HCT116 (cell line): Measurements from ENCODE around the gene TMEM143. TPM values are rescaled to one million over a fixed set of nuclear protein-coding genes. Genes with fewer than 3 reads are reported as not detected.

Experiments
- ATAC-seq: fragments of 200-7000 bp; cut with Tn5 transposase; 2 replicates; pipeline ENCODE4 v1.9.1; 2020; ENCODE audit warnings: mild to moderate bottlenecking, moderate library complexity
- BruUV-seq: library from RNA; stranded (reverse); fragments of 400-500 nt; replicated peaks from 2 replicates; lab custom pipeline; 2021; lab: Mats Ljungman, UMichigan
- CTCF ChIA-PET: fragments of 300-600 bp; sonication (Branson Sonifier 250); formaldehyde crosslinking; loops from one replicate; lab custom pipeline; 2021; ENCODE audit warnings: antibody characterized with exemption; lab: Charles Lee
- POLR2A ChIA-PET: fragments of 300-600, 350-600 bp; sonication (Branson Sonifier 250); formaldehyde crosslinking; loops from one replicate; lab custom pipeline; 2021; ENCODE audit warnings: antibody characterized with exemption; lab: Charles Lee
- RAD21 ChIA-PET, 2 experiments: fragments of 300-600 bp; sonication (Branson Sonifier 250); formaldehyde crosslinking; loops; one replicate each; lab custom pipeline; 2023; ENCODE audit warnings: low total read pairs in 2 of 2; ENCODE audit not compliant: uncharacterized antibody in 2 of 2, unreplicated experiment in 2 of 2, low non-redundant PET in 1 of 2; lab: Charles Lee
- DNase-seq: peaks from one replicate; pipeline ENCODE4 v3.0.0-alpha.2; 2010; ENCODE audit warnings: low read depth, low spot score
- H2AFZ ChIP-seq: fragments of 200-600 bp; shearing (Covaris generic), sonication (generic); 2 replicates; pipeline ENCODE4 v1.6.1; 2017; ENCODE audit warnings: low read depth, mixed run types, mixed read lengths, antibody characterized with exemption, low read length; ENCODE audit not compliant: poor library complexity, severe bottlenecking
- H3K27ac ChIP-seq: 2 replicates; pipeline ENCODE4 v1.5.1; 2012; ENCODE audit warnings: low read depth, low read length
- H3K27me3 ChIP-seq: fragments of 200-600 bp; sonication (generic); 2 replicates; pipeline ENCODE4 v1.6.1; 2016; ENCODE audit warnings: mixed run types, low read length, mixed read lengths; ENCODE audit not compliant: insufficient read depth
- H3K36me3 ChIP-seq, 2 experiments: fragments of 200-500 bp in 1 of 2; fragments of 200-600 bp in 1 of 2; sonication (Bioruptor generic) in 1 of 2; sonication (generic) in 1 of 2; 2 replicates each; pipeline versions ENCODE4 v1.5.1 to v1.6.1; 2014 to 2016; ENCODE audit warnings: low read length in 2 of 2, inconsistent platforms in 1 of 2, mixed read lengths in 1 of 2, mixed run types in 1 of 2; ENCODE audit not compliant: insufficient read depth in 2 of 2, control insufficient read depth in 1 of 2
- H3K4me1 ChIP-seq, 2 experiments: fragments of 200-600 bp in 1 of 2; sonication (generic) in 1 of 2; 2 replicates each; pipeline versions ENCODE4 v1.5.1 to v1.6.1; 2012 to 2017; ENCODE audit warnings: low read length in 2 of 2, inconsistent platforms in 1 of 2, mild to moderate bottlenecking in 1 of 2, mixed read lengths in 1 of 2, mixed run types in 1 of 2, moderate library complexity in 1 of 2; ENCODE audit not compliant: insufficient read depth in 2 of 2, control insufficient read depth in 1 of 2
- H3K4me2 ChIP-seq: fragments of 200-600 bp; sonication (generic); 2 replicates; pipeline ENCODE4 v1.6.1; 2017; ENCODE audit warnings: mixed run types, low read length, mixed read lengths
- H3K4me3 ChIP-seq, 2 experiments: fragments of 200-600 bp in 1 of 2; sonication (generic) in 1 of 2; replicated peaks in 1 of 2; 2 replicates each; pipeline ENCODE4 v1.5.1; 2011 to 2016; ENCODE audit warnings: low read length in 2 of 2, control low read depth in 1 of 2, low read depth in 1 of 2, mild to moderate bottlenecking in 1 of 2, mixed read lengths in 1 of 2, mixed run types in 1 of 2
- H3K79me2 ChIP-seq: fragments of 200-600 bp; sonication (generic); 2 replicates; pipeline ENCODE4 v1.6.1; 2017; ENCODE audit warnings: mild to moderate bottlenecking, mixed run types, low read length, moderate library complexity, mixed read lengths; ENCODE audit not compliant: insufficient read depth
- H3K9ac ChIP-seq: fragments of 200-600 bp; sonication (generic); 2 replicates; pipeline ENCODE4 v1.6.1; 2016; ENCODE audit warnings: low read length, mixed read lengths
- H3K9me2 ChIP-seq: fragments of 200-600 bp; sonication (generic), shearing (Covaris generic); 2 replicates; pipeline ENCODE4 v1.6.1; 2017; ENCODE audit warnings: mixed run types, mild to moderate bottlenecking, moderate library complexity; ENCODE audit not compliant: insufficient read depth
- H3K9me3 ChIP-seq, 2 experiments: fragments of 200-500 bp in 1 of 2; fragments of 200-600 bp in 1 of 2; sonication (Bioruptor generic) in 1 of 2; sonication (generic) in 1 of 2; 2 replicates each; pipeline ENCODE4 v1.6.1; 2014 to 2017; ENCODE audit warnings: low read length in 2 of 2, mixed read lengths in 2 of 2, inconsistent platforms in 1 of 2, low read depth in 1 of 2, mild to moderate bottlenecking in 1 of 2, mixed run types in 1 of 2, moderate library complexity in 1 of 2; ENCODE audit not compliant: control insufficient read depth in 1 of 2, insufficient read depth in 1 of 2
- H4K20me1 ChIP-seq: fragments of 200-600 bp; sonication (generic), shearing (Covaris generic); 2 replicates; pipeline ENCODE4 v1.6.1; 2017; ENCODE audit warnings: mixed run types, mild to moderate bottlenecking, moderate library complexity; ENCODE audit not compliant: insufficient read depth
- CEBPB ChIP-seq: IDR thresholded peaks from 2 replicates; pipeline ENCODE4 v1.6.1; 2012; ENCODE audit warnings: low read depth
- EGR1 ChIP-seq: IDR thresholded peaks from 2 replicates; pipeline ENCODE4 v1.6.1; 2012; ENCODE audit warnings: low read depth
- ELF1 ChIP-seq: IDR thresholded peaks from 2 replicates; pipeline ENCODE4 v1.6.1; 2012; ENCODE audit warnings: low read depth, borderline replicate concordance
- EZH2 ChIP-seq: fragments of 200-600 bp; sonication (generic); IDR thresholded peaks from 2 replicates; pipeline ENCODE4 v1.6.1; 2017; ENCODE audit warnings: antibody characterized with exemption, mixed run types
- EZH2phosphoT487 ChIP-seq: fragments of 200-600 bp; IDR thresholded peaks from 2 replicates; pipeline ENCODE4 v1.6.1; 2018; ENCODE audit warnings: antibody characterized with exemption, borderline replicate concordance
- FOSL1 ChIP-seq: IDR thresholded peaks from 2 replicates; pipeline ENCODE4 v1.6.1; 2012; ENCODE audit warnings: low read depth
- POLR2A ChIP-seq: IDR thresholded peaks from 2 replicates; pipeline ENCODE4 v1.7.0; 2011; ENCODE audit warnings: borderline replicate concordance; ENCODE audit not compliant: insufficient read depth, insufficient read length; ENCODE audit errors: extremely low read depth
- POLR2AphosphoS5 ChIP-seq: IDR thresholded peaks from 2 replicates; pipeline ENCODE4 v1.6.1; 2011; ENCODE audit warnings: mild to moderate bottlenecking, low read depth, low read length, moderate library complexity
- SRF ChIP-seq: IDR thresholded peaks from 2 replicates; pipeline ENCODE4 v1.6.1; 2012; ENCODE audit warnings: low read depth
- TCF7L2 ChIP-seq: IDR thresholded peaks from 2 replicates; pipeline ENCODE4 v1.7.0; 2011; ENCODE audit warnings: borderline replicate concordance, inconsistent platforms; ENCODE audit not compliant: insufficient read depth, insufficient read length; ENCODE audit errors: extremely low read depth
- YY1 ChIP-seq: IDR thresholded peaks from 2 replicates; pipeline ENCODE4 v1.6.1; 2011; ENCODE audit warnings: low read length, low read depth, moderate library complexity, mild to moderate bottlenecking; ENCODE audit not compliant: insufficient replicate concordance; ENCODE audit errors: extremely low read depth
- ZFX ChIP-seq: fragments of 450-650 bp; IDR thresholded peaks from 2 replicates; pipeline ENCODE4 v1.6.1; 2017
- ZNF274 ChIP-seq: fragments of 200-500 bp; sonication (Bioruptor generic); IDR thresholded peaks from 2 replicates; pipeline ENCODE4 v1.6.1; 2014; ENCODE audit warnings: mild to moderate bottlenecking, low read depth, low read length, inconsistent platforms
- intact Hi-C: fragments of 100-400 bp; cut with micrococcal nuclease; formaldehyde crosslinking; loops from 2 replicates; pipeline ENCODE4 v1.10.0; 2022
- total RNA-seq: library from RNA; stranded (reverse); gene quantifications from one replicate; pipeline ENCODE4 v1.2.1, GENCODE V29; 2021; ENCODE audit not compliant: unreplicated experiment
- TF ChIP-seq, protein P1 (sequence below): IDR thresholded peaks from 2 replicates; pipeline ENCODE4 v1.6.1; 2011; ENCODE audit warnings: mild to moderate bottlenecking, low read length, moderate library complexity; ENCODE audit not compliant: insufficient replicate concordance; ENCODE audit errors: extremely low read depth
- TF ChIP-seq, protein P2 (sequence below): IDR thresholded peaks from 2 replicates; pipeline ENCODE4 v1.6.1; 2012
- TF ChIP-seq, protein P3 (sequence below): IDR thresholded peaks from 2 replicates; pipeline ENCODE4 v1.6.1; 2012

Gene TMEM143
- total RNA-seq, 1 experiment from 2014 or later = 13.2 TPM

DNA sequence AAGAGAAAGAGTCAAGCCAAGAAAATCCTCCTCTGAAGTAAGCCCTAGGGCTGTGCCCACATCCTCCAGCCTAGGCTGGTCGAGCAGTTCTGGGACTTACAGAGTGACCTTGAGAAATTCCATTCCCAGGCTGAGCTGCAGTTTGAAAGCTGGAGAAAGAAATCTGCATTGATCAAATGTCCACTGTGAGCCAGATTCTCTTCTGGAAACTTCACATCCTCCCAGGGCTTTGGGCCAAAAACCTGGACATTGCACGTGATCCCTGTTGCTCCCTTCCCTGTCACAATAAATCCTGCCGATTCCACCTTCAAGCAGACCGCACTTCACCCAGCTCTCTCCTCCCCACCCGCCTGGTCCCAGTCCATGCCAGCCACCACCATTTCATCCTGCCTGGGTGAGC is 15.7 kb downstream of the TMEM143 start:
- DNase-seq = no peak
- no peak overlapping the region for H3K4me3 ChIP-seq
- POLR2A ChIA-PET = interaction anchor here (0.7 kb wide), 1 partner anchor 166 kb away, joined by 4 read pairs; no protein-coding TSS in a partner anchor
- no peaks in the 10 kb centered on the region for H3K36me3 ChIP-seq
- H3K9me2 ChIP-seq = no peaks in the 10 kb centered on the region
- peaks cover 3 to 18% of the 10 kb centered on the region in 2 experiments; a peak in 3 of 4 replicates for H3K4me1 ChIP-seq
- intact Hi-C loops = no loop called here
- ATAC-seq = no peak
- no peak overlapping the region for H3K27ac ChIP-seq
- CTCF ChIA-PET = no interaction called here
- TF ChIP-seq ZNF274 = no peak
- TF ChIP-seq EZH2 = no peak
- TF ChIP-seq POLR2A = no peak
- TF ChIP-seq ELF1 = no peak
- TF ChIP-seq POLR2AphosphoS5 = no peak
- TF ChIP-seq, protein P1, sequence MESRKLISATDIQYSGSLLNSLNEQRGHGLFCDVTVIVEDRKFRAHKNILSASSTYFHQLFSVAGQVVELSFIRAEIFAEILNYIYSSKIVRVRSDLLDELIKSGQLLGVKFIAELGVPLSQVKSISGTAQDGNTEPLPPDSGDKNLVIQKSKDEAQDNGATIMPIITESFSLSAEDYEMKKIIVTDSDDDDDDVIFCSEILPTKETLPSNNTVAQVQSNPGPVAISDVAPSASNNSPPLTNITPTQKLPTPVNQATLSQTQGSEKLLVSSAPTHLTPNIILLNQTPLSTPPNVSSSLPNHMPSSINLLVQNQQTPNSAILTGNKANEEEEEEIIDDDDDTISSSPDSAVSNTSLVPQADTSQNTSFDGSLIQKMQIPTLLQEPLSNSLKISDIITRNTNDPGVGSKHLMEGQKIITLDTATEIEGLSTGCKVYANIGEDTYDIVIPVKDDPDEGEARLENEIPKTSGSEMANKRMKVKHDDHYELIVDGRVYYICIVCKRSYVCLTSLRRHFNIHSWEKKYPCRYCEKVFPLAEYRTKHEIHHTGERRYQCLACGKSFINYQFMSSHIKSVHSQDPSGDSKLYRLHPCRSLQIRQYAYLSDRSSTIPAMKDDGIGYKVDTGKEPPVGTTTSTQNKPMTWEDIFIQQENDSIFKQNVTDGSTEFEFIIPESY = no peak
- no peaks in the 10 kb centered on the region for H3K27me3 ChIP-seq
- no peaks in the 10 kb centered on the region for H3K79me2 ChIP-seq
- H2AFZ ChIP-seq = no peak overlapping the region
- no TSS peak for BruUV-seq
- H3K9ac ChIP-seq = no peak overlapping the region
- RAD21 ChIA-PET = no interaction called here
- H3K9me3 ChIP-seq = no peaks in the 10 kb centered on the region
- no peaks in the 10 kb centered on the region for H4K20me1 ChIP-seq
- H3K4me2 ChIP-seq = no peak overlapping the region

DNA sequence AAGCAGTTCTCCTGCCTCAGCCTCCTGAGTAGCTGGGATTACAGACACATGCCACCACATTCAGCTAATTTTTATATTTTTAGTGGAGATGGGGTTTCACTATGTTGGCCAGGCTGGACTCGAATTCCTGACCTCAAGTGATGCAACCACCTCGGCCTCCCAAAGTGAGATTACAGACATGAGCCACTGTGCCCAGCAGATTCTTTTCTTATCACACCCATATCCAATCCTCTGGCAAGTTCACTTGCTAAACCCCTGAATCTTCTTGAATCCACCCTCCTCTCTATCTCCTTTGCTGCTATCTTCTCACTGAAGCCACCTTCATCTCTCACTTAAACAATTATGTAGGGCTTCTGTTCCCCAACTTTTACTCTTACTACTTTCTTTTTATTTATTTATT is 17.5 kb downstream of the TMEM143 start:
- BruUV-seq = no TSS peak
- ATAC-seq = no peak
- H2AFZ ChIP-seq = no peak overlapping the region
- H3K36me3 ChIP-seq = no peaks in the 10 kb centered on the region
- H3K4me1 ChIP-seq = peaks cover 5 to 19% of the 10 kb centered on the region in 2 experiments
- H3K4me2 ChIP-seq = no peak overlapping the region
- no peaks in the 10 kb centered on the region for H3K9me3 ChIP-seq
- no peak overlapping the region for H3K27ac ChIP-seq
- H3K9me2 ChIP-seq = no peaks in the 10 kb centered on the region
- intact Hi-C loops = no loop called here
- CTCF ChIA-PET = interaction anchor here (1.5 kb wide), 1 partner anchor 13 kb away, joined by 3 read pairs; no protein-coding TSS in a partner anchor
- no peaks in the 10 kb centered on the region for H3K79me2 ChIP-seq
- RAD21 ChIA-PET = no interaction called here
- no peak for DNase-seq
- H3K4me3 ChIP-seq = no peak overlapping the region
- no peaks in the 10 kb centered on the region for H3K27me3 ChIP-seq
- H4K20me1 ChIP-seq = no peaks in the 10 kb centered on the region
- POLR2A ChIA-PET = no interaction called here
- no peak overlapping the region for H3K9ac ChIP-seq
- TF ChIP-seq SRF = no peak
- TF ChIP-seq, protein P2, sequence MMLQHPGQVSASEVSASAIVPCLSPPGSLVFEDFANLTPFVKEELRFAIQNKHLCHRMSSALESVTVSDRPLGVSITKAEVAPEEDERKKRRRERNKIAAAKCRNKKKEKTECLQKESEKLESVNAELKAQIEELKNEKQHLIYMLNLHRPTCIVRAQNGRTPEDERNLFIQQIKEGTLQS = no peak
- no peak for TF ChIP-seq ZFX
- TF ChIP-seq EZH2phosphoT487 = no peak
- TF ChIP-seq YY1 = no peak
- TF ChIP-seq, protein P3, sequence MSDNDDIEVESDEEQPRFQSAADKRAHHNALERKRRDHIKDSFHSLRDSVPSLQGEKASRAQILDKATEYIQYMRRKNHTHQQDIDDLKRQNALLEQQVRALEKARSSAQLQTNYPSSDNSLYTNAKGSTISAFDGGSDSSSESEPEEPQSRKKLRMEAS = no peak
- TF ChIP-seq, protein P1 = no peak
- no peak for TF ChIP-seq ELF1
- no peak for TF ChIP-seq CEBPB
- TF ChIP-seq FOSL1 = no peak
- no peak for TF ChIP-seq POLR2AphosphoS5
- no peak for TF ChIP-seq EGR1
- TF ChIP-seq TCF7L2 = no peak
